Hypothalamus (tissue), 51 donors: Measurements from ENCODE around the gene STXBP6.
"Not testable (repeated sequence)": the region's sequence is repeated elsewhere in the genome, so short reads cannot be mapped to it uniquely, and the experiment has no call there.

Source experiments
- DNase-seq, 51 donors: peaks; one replicate each; lab custom pipeline; 2025; lab: John Stamatoyannopoulos, UW

Gene STXBP6

GRCh38 chr14:24990773-24991172 lies 59.2 kb downstream of the STXBP6 start:
- no peak for DNase-seq

DNA sequence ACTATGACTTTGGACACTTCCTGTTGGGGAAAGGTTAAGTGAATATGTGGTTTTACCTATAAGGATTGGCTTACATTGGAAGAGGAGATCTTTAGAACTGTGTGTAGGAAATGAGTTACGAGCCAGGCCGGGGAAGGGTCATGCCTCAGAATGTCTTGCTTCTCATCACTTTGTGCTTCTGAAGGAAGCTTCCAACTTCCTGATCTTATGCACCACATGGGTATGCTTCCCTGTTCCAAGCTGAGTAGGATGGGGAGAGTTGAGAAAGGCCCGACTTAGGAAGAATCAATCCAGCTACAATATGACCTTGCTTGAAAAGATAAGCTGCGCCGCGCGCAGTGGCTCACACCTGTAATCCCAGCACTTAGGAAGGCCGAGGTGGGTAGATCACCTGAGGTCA lies 59.9 kb downstream of the STXBP6 start:
- DNase-seq = no peak

GRCh38 chr14:24988760-24989159 lies 61.2 kb downstream of the STXBP6 start:
- DNase-seq = no peak

DNA sequence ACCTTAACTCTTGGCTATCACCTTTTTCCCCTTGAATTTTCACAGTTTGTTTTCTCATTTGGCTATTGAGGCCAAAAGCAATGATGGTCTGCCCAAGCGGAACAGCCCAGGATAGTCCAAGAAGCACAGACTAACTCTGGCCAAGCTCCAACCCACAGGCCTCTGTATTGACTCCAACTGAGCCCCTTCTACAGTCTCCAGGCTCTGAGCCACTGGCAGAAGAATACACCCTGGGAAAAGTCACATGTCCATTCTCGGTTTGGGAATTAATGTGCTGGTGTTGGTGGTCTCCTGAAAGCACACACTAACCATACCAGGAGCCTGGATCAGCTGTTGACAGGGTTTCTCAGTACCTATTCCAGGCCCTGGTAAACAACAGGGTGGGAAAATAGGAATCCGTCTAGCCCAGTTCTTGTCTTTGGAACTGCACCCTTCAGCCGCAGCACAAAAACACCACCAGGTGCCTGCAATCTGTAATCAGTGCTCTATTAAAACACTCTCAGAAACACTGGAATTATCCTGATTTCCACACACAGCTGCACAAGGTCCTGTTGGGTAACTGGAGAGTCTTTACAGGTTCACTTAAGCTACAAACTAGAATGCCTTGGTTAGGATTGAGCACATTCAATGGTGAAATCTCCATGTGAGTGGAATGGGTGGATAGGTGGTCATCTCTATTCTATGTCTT lies 63.6 kb downstream of the STXBP6 start:
- DNase-seq = peak in 15 of 51 donors; percentile 4 to 54 (median 24)

- DNase-seq = no peak
These were observed 64.9 kb downstream of the STXBP6 start for GRCh38 chr14:24984846-24985589.

DNA sequence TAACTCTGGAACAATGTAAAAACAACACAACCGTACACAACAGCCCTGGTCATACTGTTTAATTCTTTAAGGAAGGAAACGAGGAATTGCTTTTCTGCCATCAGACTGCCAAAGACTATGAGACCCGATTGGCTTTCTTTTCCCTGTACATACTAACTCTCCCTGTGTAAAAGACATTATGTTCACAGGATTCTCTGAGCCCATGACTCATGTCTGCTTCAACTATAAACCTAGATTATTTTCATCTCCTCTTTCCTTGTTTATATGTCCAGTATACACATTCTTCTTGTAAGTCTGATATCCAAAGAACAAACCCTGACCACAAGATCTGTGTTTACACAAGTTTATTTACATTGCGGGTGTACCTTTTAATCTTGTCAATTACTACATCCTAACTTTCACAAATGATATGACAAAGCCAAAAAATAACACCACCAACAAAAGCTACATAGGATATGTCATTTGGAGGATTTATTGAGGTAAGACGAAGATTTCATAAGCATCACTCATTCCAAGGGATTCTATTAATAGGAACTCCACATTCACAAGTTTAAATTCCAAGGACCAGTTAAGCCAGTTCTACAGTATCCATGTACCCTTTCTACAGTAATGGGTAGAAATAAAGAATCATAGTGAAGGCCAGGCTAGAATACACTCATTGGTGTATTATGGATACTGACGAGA lies 67.3 kb downstream of the STXBP6 start:
- no peak for DNase-seq

- DNase-seq = no peak
These were observed 70.2 kb downstream of the STXBP6 start for GRCh38 chr14:24979725-24980239.

- no peak for DNase-seq
These were observed 70.9 kb downstream of the STXBP6 start for GRCh38 chr14:24978862-24979724.

- DNase-seq = no peak
These were observed 73.3 kb downstream of the STXBP6 start for GRCh38 chr14:24976602-24977001.

- DNase-seq = no peak
These were observed 74.6 kb downstream of the STXBP6 start for GRCh38 chr14:24975393-24975792.

GRCh38 chr14:24974591-24975374 lies 75.2 kb downstream of the STXBP6 start:
- no peak for DNase-seq

DNA sequence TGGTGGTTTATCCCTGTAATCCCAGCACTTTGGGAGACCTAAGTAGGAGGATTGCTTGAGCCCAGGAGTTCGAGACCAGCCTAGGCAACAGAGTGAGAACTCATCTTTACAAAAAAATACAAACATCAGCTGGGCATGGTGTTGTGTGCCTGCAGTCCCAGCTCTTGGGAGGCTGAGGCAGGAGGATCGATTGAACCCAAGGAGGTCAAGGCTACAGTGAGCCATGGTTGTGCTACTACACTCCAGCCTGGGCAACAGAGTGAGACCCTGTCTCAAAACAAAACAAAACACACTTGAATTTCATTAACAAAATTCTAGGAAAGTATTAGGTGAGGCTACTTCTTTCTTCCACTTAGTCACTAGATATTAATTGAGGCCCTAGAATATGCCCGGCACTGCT lies 77.1 kb downstream of the STXBP6 start:
- DNase-seq = no peak

GRCh38 chr14:24971255-24971654 lies 78.7 kb downstream of the STXBP6 start:
- DNase-seq = no peak

DNA sequence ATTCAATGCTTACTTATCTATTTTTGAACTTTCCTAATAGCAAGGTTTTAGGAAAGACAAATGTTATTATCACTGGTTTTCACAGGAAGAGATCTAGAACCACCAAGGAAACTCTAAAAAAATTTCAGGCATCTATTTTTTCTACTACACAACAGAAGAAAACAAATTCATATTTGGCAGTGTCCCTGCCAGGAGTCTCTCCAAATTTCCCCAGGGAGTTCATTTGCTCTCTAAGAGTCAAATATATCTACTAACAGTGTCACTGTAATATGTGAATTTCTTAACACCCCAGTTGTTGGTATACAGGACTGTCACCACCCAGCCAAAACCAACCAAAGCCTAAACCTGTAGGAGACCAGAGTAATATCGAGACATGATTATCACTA lies 83.4 kb downstream of the STXBP6 start:
- DNase-seq = no peak

GRCh38 chr14:24965934-24966578 lies 83.9 kb downstream of the STXBP6 start:
- peak in 1 of 51 donors; percentile 7 for DNase-seq

DNA sequence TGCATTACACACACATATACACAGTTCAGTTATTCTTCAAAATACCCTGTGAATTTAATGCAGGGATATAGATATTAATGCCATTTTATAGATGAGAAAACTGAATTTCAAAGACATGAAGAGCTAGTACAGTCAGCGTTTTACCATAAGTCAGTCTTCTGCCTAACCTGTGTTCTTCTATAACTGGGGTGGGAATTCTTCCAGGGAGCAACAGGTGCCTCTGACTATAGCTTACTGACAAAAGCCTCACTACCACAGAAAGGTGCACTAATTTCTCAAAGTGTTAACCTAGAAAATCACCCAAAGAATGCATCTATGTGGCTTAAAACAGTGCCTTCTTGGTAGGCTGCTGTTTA lies 84.4 kb downstream of the STXBP6 start:
- DNase-seq = no peak

GRCh38 chr14:24964591-24964990 lies 85.4 kb downstream of the STXBP6 start:
- DNase-seq = no peak

DNA sequence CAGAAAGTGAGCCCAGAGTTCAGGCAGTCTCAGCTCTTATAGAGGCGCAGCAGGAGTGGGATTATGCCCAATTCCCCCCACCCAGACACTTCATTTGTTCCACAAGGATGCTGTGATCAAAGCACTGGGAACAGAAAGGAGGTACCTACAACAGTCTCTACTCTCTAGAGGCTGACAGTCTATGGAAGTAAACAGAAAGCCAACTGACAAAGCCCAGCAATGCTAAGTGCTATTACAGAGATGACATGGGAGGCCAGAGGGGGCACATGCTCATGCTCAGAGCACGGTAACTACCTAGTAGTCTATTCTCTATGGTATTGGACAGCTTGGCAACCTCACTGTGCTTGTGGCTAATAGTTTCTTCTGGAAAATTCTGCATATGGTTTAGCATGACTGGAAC lies 85.9 kb downstream of the STXBP6 start:
- DNase-seq = no peak

- DNase-seq = not testable (repeated sequence)
These were observed 87.8 kb downstream of the STXBP6 start for GRCh38 chr14:24962118-24962517.
